ENCODE data around the gene OVCH1.

DNA sequence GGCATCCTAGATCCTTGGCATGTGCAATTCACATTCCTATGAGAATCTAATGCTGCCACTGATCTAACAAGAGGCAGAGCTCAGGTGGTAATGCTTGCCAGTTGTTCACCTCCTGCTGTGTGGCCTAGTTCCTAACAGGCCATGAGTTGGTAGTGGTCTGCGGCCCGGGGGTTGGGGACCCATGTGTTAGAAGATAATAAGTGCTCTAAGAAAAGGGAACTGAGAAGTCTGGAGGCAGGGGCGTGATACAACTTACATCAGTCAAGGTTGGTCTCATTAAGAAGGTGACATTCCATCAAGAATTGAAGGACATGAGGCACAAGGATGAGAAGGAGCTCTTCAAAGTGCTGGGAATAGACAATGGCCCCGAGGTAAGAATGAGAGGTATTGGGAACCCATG, 49.3 kb downstream of the OVCH1 start:
- TF ChIP-seq CTCF (IDR thresholded peaks at IDR 0.05), result no peak
- no peak for TF ChIP-seq POLR2A (IDR thresholded peaks at IDR 0.05)

Data from thyroid gland (tissue), 4 donors.